DOHH2 (cell line): Measurements from ENCODE around the gene GPSM3.

Experiments used
- EZH2phosphoT487 ChIP-seq: fragments of 200-600 bp; sonication (generic); IDR thresholded peaks from 2 replicates; pipeline ENCODE4 v1.6.1; 2017; ENCODE audit warnings: borderline replicate concordance, mild to moderate bottlenecking, antibody characterized with exemption, low read length, moderate library complexity, mixed read lengths
- TF ChIP-seq, protein P1 (sequence below): fragments of 200-600 bp; sonication (generic); IDR thresholded peaks from one replicate; pipeline ENCODE4 v1.5.1; 2014; ENCODE audit warnings: antibody characterized with exemption, mild to moderate bottlenecking, low read depth, low read length; ENCODE audit not compliant: poor library complexity, severe bottlenecking

DNA sequence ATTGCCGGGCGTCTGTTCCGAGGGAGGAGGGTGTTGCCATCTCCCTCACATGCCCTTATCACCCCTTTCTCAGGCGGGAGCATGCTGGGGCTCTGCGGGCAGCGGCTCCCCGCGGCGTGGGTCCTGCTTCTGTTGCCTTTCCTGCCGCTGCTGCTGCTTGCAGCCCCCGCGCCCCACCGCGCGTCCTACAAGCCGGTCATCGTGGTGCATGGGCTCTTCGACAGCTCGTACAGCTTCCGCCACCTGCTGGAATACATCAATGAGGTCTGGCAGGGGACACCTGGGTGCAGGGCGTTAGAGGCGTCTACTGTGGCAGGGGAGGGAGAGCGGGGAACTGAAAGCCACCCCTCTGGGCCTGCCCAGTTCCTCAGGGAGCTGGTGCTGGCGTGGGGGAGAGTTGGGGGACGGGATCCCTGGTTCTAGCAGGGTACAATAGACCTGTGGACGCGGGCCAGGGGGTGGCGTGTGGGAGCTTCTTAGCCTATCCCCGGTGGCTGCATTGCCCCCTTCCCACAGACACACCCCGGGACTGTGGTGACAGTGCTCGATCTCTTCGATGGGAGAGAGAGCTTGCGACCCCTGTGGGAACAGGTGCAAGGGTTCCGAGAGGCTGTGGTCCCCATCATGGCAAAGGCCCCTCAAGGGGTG is 37.8 kb downstream of the GPSM3 start:
- TF ChIP-seq, protein P1, sequence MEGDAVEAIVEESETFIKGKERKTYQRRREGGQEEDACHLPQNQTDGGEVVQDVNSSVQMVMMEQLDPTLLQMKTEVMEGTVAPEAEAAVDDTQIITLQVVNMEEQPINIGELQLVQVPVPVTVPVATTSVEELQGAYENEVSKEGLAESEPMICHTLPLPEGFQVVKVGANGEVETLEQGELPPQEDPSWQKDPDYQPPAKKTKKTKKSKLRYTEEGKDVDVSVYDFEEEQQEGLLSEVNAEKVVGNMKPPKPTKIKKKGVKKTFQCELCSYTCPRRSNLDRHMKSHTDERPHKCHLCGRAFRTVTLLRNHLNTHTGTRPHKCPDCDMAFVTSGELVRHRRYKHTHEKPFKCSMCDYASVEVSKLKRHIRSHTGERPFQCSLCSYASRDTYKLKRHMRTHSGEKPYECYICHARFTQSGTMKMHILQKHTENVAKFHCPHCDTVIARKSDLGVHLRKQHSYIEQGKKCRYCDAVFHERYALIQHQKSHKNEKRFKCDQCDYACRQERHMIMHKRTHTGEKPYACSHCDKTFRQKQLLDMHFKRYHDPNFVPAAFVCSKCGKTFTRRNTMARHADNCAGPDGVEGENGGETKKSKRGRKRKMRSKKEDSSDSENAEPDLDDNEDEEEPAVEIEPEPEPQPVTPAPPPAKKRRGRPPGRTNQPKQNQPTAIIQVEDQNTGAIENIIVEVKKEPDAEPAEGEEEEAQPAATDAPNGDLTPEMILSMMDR = peak; percentile 72
- no peak for TF ChIP-seq EZH2phosphoT487
